ENCODE measurements around the gene TNFRSF4.

The TNFRSF4 gene

GRCh38 chr1:1228596-1229321 lies 14.8 kb upstream of the TNFRSF4 start:
- no peaks in the 10 kb centered on the region for H3K9me3 ChIP-seq (ENCODE audit: insufficient read depth, low read depth, low read length)
- peaks cover 32% of the 10 kb centered on the region for H4K20me1 ChIP-seq (ENCODE audit: insufficient read depth, low read length, poor library complexity, severe bottlenecking)
- peaks cover 13% of the 10 kb centered on the region; the same call in 1 of the 2 replicates for H3K36me3 ChIP-seq (ENCODE audit: insufficient read depth, low read length)
- H3K9me2 ChIP-seq (replicated peaks; ENCODE audit: low read depth, low read length), result no peaks in the 10 kb centered on the region
- no peaks in the 10 kb centered on the region for H3K27me3 ChIP-seq (ENCODE audit: insufficient read depth, low read length, poor library complexity, severe bottlenecking)
- peak overlapping the region; percentile 97 for H3K4me3 ChIP-seq (ENCODE audit: low read length, poor library complexity, severe bottlenecking)
- no peaks in the 10 kb centered on the region for H3F3A ChIP-seq (ENCODE audit: low read depth)
- TF ChIP-seq EZH2phosphoT487 (IDR thresholded peaks at IDR 0.05; ENCODE audit: borderline replicate concordance) (no peak), CTCF (conservative IDR thresholded peaks at IDR 0.05; ENCODE audit: low read length) (no peak)
- H3K4me2 ChIP-seq (ENCODE audit: low read depth, low read length, poor library complexity, severe bottlenecking), result peak overlapping the region; percentile 78
- no peak overlapping the region for H2AFZ ChIP-seq (ENCODE audit: low read length)
- H3K9ac ChIP-seq (ENCODE audit: low read depth, low read length, poor library complexity, severe bottlenecking), result peak overlapping the region; percentile 99
- H3K4me1 ChIP-seq (ENCODE audit: insufficient read depth, low read length, poor library complexity, severe bottlenecking), result peaks cover 29% of the 10 kb centered on the region
- peaks cover 86% of the 10 kb centered on the region for H3K79me2 ChIP-seq (ENCODE audit: insufficient read depth, low read length)

DNA sequence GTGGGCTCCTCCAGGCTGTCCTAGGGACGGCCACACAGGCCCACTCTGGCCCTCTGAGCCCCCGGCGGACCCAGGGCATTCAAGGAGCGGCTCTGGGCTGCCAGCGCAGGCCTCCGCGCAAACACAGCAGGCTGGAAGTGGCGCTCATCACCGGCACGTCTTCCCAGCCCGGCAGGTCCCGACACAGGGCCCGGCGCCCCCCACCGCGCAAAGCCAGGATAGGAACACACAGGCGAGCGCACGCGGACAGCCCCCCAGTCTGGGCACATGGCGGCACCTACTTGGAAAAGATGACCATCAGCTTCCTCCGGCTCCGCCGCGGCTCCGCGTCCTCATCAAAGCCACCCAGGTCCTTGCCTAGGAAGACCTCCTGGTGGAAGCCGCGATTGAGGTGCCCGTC lies 14.2 kb upstream of the TNFRSF4 start:
- Histone ChIP-seq H3K4me3 (ENCODE audit: low read length, poor library complexity, severe bottlenecking) (peak overlapping the region; percentile 20), H3K9ac (ENCODE audit: low read depth, low read length, poor library complexity, severe bottlenecking) (no peak overlapping the region), H3F3A (ENCODE audit: low read depth) (no peaks in the 10 kb centered on the region), H2AFZ (ENCODE audit: low read length) (no peak overlapping the region), H4K20me1 (ENCODE audit: insufficient read depth, low read length, poor library complexity, severe bottlenecking) (peaks cover 32% of the 10 kb centered on the region), H3K27me3 (ENCODE audit: insufficient read depth, low read length, poor library complexity, severe bottlenecking) (no peaks in the 10 kb centered on the region), H3K36me3 (ENCODE audit: insufficient read depth, low read length) (peaks cover 16% of the 10 kb centered on the region; the same call in 1 of the 2 replicates), H3K4me1 (ENCODE audit: insufficient read depth, low read length, poor library complexity, severe bottlenecking) (peaks cover 23% of the 10 kb centered on the region), H3K79me2 (ENCODE audit: insufficient read depth, low read length) (peaks cover 81% of the 10 kb centered on the region), H3K9me2 (replicated peaks; ENCODE audit: low read depth, low read length) (no peaks in the 10 kb centered on the region), H3K9me3 (ENCODE audit: insufficient read depth, low read depth, low read length) (no peaks in the 10 kb centered on the region), H3K4me2 (ENCODE audit: low read depth, low read length, poor library complexity, severe bottlenecking) (peak overlapping the region; percentile 78)
- TF ChIP-seq EZH2phosphoT487 (IDR thresholded peaks at IDR 0.05; ENCODE audit: borderline replicate concordance) (no peak), CTCF (conservative IDR thresholded peaks at IDR 0.05; ENCODE audit: low read length) (no peak)

DNA sequence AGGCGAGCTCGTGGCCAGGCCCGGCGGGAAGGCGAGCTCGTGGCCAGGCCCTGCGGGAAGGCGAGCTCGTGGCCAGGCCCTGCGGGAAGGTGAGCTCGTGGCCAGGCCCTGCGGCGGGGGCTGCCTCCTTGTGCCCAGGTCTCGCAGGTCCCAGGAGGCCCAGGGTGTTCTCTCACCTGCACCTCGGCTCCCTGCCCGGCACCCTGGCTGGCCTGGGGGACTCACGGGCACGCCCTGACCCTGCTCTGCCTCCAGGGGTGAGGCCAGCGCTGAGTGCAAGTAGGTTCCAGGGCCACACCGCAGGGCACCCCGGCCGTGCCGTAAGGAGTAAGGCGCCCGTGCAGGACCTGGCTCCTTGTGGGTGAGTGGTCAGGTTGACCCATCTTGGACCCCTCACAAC lies 13.4 kb upstream of the TNFRSF4 start:
- no peak overlapping the region for H3K9ac ChIP-seq (ENCODE audit: low read depth, low read length, poor library complexity, severe bottlenecking)
- H2AFZ ChIP-seq (ENCODE audit: low read length), result no peak overlapping the region
- peaks cover 18% of the 10 kb centered on the region for H3K4me1 ChIP-seq (ENCODE audit: insufficient read depth, low read length, poor library complexity, severe bottlenecking)
- H3K36me3 ChIP-seq (ENCODE audit: insufficient read depth, low read length), result peaks cover 24% of the 10 kb centered on the region; the same call in 1 of the 2 replicates
- peaks cover 73% of the 10 kb centered on the region for H3K79me2 ChIP-seq (ENCODE audit: insufficient read depth, low read length)
- no peaks in the 10 kb centered on the region for H3F3A ChIP-seq (ENCODE audit: low read depth)
- TF ChIP-seq EZH2phosphoT487 (IDR thresholded peaks at IDR 0.05; ENCODE audit: borderline replicate concordance), result no peak
- TF ChIP-seq CTCF (conservative IDR thresholded peaks at IDR 0.05; ENCODE audit: low read length), result no peak
- H4K20me1 ChIP-seq (ENCODE audit: insufficient read depth, low read length, poor library complexity, severe bottlenecking), result peaks cover 32% of the 10 kb centered on the region
- H3K4me2 ChIP-seq (ENCODE audit: low read depth, low read length, poor library complexity, severe bottlenecking), result no peak overlapping the region
- no peaks in the 10 kb centered on the region for H3K9me3 ChIP-seq (ENCODE audit: insufficient read depth, low read depth, low read length)
- no peaks in the 10 kb centered on the region for H3K9me2 ChIP-seq (replicated peaks; ENCODE audit: low read depth, low read length)
- no peak overlapping the region for H3K4me3 ChIP-seq (ENCODE audit: low read length, poor library complexity, severe bottlenecking)
- H3K27me3 ChIP-seq (ENCODE audit: insufficient read depth, low read length, poor library complexity, severe bottlenecking), result no peaks in the 10 kb centered on the region

All from Loucy (cell line).